GM19455 (cell line): ENCODE measurements around the gene SLCO4C1.

Source experiments
- ATAC-seq: cut with Tn5 transposase; IDR thresholded peaks from one replicate; pipeline ENCODE4 v1.9.1; 2021; ENCODE audit not compliant: unreplicated experiment

The SLCO4C1 gene

DNA sequence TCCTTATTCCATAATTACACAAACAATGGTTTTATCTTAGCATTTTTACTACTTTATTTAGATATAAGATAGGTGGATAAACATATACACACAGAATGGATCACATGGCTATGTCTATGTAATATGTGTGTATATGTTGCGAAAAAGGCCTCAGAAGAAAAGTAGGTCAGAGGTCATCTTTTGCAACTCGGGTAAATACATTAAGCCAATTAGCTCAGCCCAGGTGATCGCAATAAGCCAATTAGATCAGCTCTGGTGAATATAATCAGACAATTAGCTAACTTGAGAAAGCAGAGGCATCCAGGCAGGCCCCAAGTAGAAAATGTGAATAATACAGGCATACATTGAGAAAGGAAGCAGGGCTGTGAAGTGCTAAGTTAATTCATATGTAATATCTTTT lies 24.3 kb downstream of the SLCO4C1 start:
- no peak for ATAC-seq

GRCh38 chr5:102270036-102270435 lies 26.0 kb downstream of the SLCO4C1 start:
- ATAC-seq: no peak

GRCh38 chr5:102262688-102263087 lies 33.4 kb downstream of the SLCO4C1 start:
- ATAC-seq: no peak

GRCh38 chr5:102249381-102249780 lies 46.7 kb downstream of the SLCO4C1 start:
- ATAC-seq: no peak

DNA sequence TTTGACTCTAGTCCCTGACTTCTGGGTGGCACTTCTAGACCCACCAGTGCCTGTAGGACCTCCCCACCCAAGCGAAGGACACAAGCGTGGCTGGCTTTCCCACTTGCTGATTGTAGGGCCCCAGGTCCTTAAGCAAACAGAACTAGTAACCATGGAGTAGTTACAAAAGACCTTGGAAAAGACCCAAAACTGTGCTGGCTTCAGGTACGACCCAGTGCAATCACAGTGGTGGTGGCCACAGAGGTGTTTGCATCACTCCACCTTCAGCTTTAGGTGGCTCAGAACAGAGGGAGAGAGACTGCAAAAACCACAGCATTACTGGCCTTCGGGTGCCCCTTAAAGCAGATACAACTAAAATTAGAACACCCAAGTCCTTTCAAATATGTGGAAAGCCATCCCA lies 52.9 kb downstream of the SLCO4C1 start:
- no peak for ATAC-seq

- ATAC-seq: no peak
These were observed 54.2 kb downstream of the SLCO4C1 start for GRCh38 chr5:102241809-102242421.

DNA sequence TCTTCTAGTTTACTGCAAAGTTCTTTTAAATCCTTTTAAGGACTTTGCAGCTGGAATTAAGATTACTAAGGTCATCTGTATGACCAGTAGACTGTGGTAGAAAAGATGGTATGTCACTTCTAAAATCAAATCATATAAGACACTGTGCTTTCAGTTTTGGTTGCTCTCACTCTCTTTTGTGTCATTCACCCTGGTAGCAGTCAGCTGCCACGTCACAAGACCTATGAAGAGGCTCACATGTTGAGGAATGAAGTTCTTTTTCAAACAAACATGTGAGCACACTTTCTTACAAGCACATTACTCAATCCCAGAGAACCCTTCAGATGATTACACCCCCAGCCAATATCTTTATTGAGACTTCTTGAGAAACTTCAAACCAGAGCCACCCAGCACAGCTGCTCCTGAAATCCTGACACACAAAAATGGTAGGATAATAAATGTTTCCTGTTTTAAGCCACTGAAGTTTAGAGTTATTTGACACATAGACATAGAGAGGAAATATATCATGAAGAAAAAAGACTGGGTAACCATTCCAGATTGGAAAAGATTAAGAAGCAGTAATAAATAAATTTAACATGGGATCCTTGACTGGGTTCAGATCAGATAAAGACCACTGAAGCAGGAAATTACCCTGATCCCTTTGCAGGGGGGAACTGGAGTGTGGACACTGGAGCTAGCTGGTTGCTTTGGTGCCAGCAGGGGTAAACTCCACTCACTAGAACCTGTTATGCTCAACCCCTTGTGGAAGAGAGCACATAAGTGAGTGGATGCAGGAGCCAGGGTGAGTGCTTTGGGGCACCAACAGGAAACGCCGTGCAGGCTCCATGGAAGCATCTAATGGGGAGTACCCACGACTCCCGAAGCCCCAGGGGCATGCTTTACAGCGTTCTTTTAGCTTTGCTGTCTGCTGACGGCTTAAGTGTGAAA lies 64.1 kb downstream of the SLCO4C1 start:
- peak; percentile 69 for ATAC-seq

GRCh38 chr5:102229685-102230084 lies 66.4 kb downstream of the SLCO4C1 start:
- no peak for ATAC-seq

- no peak for ATAC-seq
These were observed 69.8 kb downstream of the SLCO4C1 start for GRCh38 chr5:102226321-102226720.

DNA sequence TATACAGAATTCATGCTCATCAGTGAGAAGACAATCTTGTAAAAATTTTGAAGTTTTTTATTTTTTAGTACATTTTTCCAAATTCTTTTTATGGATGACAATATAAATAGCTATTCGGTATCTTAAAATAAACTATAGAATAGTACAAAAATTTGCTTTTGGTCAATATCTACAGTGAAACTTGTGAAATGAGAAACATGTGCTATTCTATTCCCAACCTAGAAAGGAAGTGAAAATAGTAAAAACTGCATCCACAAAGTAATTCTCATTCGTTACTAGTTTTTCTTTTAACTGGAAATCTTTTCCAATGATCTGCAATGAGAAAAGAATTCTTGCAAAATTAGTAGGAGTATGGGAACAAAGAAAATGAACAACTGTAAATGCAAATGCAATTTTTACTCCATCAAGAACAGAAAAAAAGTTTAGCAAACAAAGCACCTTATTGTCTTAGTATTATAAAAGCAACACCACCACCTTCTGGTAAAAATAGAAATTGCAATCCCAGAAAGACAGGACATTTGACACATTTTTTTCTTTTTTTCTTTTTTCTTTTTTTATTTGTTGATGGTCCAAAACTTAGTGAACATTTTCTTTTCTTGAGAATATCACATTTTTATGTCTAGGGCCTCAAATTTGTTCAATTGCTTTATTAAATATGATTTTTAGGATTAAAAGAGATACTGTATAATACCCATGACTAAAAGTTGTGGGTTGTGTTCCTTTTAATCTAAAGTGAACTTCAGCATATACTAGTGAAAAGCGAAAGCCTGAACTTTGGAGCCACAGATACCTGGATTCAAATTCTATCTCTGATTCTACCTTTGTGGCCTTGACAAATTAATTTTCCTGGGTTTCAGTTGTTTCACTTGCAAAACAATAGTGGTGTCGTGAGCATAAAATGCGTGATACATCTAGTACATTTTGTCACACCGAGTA lies 72.3 kb downstream of the SLCO4C1 start:
- peak; percentile 59 for ATAC-seq

DNA sequence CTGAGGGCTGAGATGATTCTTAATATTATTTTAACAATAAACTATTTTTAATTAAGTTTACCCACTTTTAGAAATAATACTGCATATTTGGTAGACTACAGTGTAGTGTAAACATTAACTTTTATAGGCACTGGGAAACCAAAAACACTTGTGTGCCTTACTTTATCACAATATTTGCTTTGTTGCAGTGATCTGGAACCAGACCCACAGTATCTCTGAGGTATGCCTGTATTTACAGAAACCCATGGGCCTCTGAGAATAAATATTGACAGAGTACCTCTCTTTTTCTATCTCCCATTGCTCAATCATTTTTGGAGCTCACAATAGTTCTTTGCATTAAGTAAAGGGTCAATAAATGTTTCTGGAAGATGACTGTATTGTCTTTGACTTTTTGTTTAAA lies 73.3 kb downstream of the SLCO4C1 start:
- ATAC-seq: no peak

- ATAC-seq: no peak
These were observed 74.1 kb downstream of the SLCO4C1 start for GRCh38 chr5:102221949-102222348.

DNA sequence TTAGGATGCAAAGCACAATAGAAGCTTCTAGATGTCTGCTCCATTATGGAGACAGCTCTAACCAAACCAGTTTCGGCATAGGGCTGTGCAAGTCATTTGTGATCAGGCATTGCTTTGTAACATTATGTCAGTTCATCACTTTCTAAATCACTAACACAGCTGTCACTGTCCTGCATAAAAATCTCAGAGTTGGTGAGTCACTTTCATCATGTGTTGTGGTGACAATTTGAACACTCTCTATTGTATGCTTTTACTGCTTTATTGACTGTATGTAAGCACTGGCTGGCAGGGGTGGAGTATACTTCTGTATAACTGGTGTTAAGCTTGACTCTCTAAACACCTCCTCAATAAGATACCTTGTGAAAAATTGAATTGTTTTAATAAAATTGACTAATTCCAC lies 77.9 kb downstream of the SLCO4C1 start:
- no peak for ATAC-seq

GRCh38 chr5:102216678-102217077 lies 79.4 kb downstream of the SLCO4C1 start:
- no peak for ATAC-seq

DNA sequence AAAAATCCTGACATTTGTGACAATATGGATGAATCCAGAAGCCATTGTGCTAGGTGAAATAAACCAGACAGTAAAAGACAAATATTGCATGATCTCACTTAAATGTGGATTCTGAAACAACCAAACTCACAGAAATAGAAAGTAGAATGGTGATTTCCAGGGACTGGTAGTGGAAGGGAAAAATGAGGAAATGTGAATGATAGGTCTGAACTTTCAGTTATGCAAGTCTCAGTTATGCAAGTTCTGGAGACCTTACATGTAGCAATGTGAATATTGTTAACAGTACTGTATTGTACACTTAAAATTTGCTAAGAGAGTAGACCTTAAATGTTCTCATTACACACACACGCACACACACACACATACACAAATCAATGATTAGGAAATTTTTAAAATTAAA lies 84.9 kb downstream of the SLCO4C1 start:
- ATAC-seq: no peak

GRCh38 chr5:102200861-102201260 lies 95.2 kb downstream of the SLCO4C1 start:
- ATAC-seq: no peak

DNA sequence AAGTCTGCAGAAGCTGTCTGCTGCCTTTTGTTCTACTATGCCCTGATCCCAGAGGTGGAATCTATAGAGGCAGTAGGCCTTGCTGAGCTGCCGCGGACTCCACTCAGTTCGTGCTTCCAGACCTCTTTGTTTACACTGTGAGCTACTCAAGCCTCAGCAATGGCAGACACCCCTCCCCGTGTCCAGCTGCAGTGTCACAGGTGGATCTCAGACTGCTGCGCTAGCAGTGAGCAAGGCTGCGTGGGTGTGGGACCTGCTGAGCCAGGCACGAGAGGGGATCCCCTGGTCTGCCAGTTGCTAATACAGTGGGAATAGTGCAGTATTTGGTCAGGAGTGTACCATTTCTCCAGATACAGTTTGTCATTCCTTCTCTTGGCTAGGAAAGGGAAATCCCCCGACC lies 99.6 kb downstream of the SLCO4C1 start:
- no peak for ATAC-seq
